Cerebellar cortex (tissue), 1 donor: ENCODE results near the gene KCNMA1.
"Not testable (repeated sequence)": the region's sequence is repeated elsewhere in the genome, so short reads cannot be mapped to it uniquely, and the experiment has no call there.

Experiments used
- DNase-seq: peaks from one replicate; pipeline ENCODE4 v3.0.0-alpha.2; 2015; ENCODE audit warnings: low spot score

The KCNMA1 gene

GRCh38 chr10:77604941-77605351, 32.7 kb downstream of the KCNMA1 start:
- no peak for DNase-seq

- no peak for DNase-seq
Measured at GRCh38 chr10:77604063-77604462, 33.5 kb downstream of the KCNMA1 start.

GRCh38 chr10:77603534-77603927, 34.1 kb downstream of the KCNMA1 start:
- DNase-seq, result no peak

DNA sequence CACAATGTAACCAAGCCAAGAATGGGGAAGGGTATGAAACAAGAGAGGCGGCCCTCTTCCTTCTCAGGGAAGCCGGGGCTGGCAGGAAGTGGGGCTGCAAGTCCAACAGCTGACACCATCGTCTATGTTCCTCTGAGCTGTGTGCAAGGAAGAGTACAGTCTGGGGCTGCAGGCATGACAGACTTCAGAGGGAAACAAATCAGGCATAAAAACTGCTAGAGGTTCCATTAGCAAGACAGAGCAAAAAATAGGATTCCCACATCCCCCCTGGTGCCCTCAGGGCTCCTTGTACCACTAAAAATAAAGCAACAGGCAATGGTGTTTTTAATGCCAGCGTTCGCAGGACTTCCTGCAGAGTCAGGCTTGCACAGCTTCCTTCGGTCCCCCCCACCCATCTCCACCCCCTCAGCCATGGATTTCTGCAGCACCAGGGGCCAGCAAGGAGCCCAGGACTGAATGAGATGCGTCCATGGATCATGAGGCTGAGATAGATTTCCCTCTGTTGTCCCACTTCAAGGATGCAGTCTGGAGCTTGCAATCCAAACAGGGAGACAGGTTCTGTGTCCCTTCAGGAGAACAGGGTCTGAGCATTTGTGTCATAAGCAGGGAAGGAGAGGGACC, 34.6 kb downstream of the KCNMA1 start:
- no peak for DNase-seq

- DNase-seq, result no peak
Measured at GRCh38 chr10:77602231-77602912, 35.2 kb downstream of the KCNMA1 start.

- DNase-seq, result no peak
Measured at GRCh38 chr10:77601488-77601887, 36.1 kb downstream of the KCNMA1 start.

GRCh38 chr10:77600640-77601039, 37.0 kb downstream of the KCNMA1 start:
- no peak for DNase-seq

GRCh38 chr10:77599651-77600050, 38.0 kb downstream of the KCNMA1 start:
- no peak for DNase-seq

DNA sequence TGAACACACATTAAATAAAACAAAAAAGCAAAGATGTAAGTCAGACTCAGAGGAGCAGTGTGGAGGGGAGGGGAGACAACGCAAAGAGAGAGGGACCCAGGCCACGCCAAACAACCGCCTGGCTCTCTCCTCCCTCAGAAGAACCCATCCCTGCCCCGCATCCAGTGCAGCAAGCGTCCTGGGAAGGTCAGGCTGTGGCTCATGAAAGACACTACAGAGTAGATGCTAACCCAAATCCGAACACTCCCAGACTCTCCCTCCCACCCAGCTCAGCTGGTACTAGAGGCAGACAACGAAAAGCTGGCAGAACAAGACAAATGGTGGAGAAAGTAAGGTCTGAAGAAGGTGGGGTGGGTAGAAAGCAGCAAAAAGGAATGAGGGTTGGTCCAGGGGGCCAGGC, 39.0 kb downstream of the KCNMA1 start:
- DNase-seq, result no peak

DNA sequence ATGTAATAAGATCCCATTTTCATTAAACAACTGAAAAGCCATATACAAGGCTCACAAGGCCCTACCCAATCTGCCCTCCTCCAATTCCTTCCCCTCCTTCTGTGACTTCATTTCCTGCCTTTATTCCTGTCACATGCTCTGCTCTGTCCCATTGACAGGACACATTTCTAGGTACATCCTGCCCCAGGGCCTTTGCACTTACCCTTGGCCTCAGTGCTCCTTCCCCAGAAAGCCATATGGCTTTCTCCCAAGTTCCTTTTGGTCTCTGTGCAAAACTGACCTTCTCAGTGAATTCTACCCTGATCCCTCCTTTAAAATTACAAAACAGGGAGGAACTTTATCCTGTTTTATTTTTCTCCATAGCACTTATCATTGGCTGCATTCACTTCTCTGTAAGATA, 40.0 kb downstream of the KCNMA1 start:
- DNase-seq, result no peak

GRCh38 chr10:77594471-77594783, 43.2 kb downstream of the KCNMA1 start:
- DNase-seq, result no peak

GRCh38 chr10:77593771-77594470, 43.7 kb downstream of the KCNMA1 start:
- DNase-seq, result no peak

DNA sequence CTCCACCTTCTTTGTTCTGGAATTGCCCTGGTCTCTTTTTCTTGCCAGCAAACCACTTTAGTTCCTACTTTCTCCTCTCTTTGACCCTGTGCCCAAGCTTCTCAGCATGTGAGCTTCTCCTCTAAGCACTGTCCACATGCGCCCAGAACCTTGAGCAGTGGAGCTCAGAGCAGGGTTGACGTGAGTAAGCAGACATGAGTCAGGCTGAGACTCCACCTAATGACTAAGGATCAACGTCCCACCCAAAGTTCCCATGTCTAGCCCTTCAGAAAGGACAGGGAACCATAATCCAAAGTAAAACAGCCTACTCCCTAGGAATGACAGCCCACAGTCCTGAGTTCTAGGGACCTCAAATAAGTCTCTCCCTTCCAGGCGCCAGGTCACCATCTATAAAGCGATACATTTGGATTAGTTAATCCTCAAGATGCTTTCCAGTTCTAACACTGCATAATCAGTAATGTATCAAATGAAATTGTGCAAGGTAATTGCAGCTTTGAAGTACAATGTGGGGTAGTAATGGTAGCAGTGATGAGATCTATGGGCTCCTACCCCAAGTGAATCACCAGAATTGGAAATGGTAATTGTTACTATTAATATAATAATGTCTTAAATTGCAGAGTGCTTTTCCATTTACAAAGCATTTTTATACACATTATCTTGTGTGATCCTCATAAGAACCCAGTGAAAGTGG, 44.5 kb downstream of the KCNMA1 start:
- DNase-seq, result no peak

DNA sequence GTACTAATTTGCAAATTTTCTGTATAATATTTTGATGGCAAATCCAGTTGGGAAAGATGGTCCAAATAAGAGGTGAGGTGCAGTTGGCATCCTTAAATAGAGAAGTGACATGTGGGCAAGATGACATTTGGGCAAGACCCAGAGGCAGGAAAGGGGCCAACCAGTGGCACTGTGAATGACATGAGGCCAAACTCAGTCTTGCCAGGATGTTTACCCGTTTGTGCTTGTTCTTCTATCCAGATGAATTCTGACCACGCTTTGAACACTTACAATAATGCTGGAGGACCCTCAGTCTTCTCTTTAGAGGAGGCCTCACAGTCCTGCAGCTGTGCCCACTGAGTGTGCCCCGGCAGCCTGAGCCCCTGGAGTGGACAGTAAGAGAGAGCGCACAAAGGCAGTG, 45.1 kb downstream of the KCNMA1 start:
- peak; percentile 23 for DNase-seq

DNA sequence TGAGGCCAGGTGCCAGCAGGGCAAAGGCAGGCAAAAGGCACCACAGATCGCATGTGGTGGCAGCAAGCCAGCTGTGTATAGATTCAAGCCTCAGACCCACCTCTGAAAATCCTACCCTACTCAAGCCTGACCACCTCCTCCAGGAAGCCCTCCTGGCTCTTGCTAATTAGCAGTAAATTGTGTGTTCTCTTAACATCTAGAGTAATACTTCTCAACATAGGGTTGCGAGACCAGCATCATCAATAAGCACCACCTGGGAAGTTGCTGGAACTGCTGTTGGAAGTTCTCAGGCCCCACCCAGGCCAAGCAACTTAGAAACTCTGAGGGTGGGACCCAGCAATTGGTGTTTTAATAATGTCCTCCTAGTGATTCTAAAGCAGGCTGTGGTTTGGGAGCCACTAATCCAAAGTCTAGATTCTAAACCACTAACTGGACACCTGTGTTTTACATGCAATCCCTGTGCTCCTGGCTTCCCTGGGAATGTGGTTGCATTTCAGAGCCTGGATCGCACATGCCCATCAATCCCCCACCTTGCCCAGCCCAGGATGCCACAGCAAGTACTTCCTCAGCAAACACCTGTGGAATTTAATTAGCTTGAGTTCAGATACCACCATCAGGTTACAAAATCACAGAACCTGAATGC, 46.2 kb downstream of the KCNMA1 start:
- no peak for DNase-seq

DNA sequence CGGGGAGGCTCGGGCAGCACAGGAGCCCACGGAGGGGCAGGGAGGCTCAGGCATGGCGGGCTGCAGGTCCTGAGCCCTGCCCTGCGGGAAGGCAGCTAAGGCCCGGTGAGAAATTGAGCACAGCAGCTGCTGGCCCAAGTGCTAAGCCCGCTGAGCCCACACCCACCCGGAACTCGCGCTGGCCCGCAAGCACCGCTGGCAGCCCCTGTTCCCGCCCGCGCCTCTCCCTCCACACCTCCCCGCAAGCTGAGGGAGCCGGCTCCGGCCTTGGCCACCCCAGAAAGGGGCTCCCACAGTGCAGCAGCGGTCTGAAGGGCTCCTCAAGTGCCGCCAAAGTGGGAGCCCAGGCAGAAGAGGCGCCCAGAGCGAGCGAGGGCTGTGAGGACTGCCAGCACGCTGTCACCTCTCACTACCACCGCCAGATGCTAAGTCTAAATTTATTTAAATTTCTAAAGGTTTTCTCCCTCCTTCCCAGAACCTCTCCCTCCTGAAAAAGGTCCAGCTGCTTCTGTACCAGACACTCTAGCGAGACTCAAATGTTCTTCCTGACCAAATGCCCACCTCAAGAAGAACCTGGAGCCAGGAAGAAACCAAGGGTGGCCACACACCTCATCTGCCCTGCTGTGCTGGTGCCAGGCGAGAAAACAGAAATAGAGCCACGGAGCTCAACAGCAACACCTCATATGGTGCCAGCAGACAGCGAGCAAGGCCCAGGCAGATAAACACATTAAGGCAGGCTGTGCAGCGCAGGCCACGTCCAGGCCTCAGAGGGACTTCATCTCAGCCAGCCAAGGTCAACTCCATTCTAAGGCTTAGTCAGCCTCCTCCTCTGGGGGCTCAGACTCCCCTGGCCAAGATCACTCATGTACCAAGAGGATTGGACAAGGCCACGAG, 47.0 kb downstream of the KCNMA1 start:
- no peak for DNase-seq

DNA sequence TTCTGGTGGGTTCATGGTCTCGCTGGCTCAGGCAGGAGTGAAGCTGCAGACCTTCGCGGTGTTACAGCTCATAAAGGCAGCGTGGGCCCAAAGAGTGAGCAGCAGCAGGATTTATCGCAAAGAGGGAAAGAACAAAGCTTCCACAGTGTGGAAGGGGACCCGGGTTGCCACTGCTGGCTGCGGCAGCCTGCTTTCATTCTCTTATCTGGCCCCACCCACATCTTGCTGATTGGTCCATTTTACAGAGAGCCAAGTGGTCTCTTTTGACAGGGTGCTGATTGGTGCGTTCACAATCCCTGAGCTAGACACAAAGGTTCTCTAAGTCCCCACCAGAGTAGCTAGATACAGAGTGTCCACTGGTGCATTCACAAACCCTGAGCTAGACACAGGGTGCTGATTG, 47.9 kb downstream of the KCNMA1 start:
- DNase-seq, result not testable (repeated sequence)

- no peak for DNase-seq
Measured at GRCh38 chr10:77588886-77589285, 48.7 kb downstream of the KCNMA1 start.

GRCh38 chr10:77587416-77587790, 50.2 kb downstream of the KCNMA1 start:
- no peak for DNase-seq

DNA sequence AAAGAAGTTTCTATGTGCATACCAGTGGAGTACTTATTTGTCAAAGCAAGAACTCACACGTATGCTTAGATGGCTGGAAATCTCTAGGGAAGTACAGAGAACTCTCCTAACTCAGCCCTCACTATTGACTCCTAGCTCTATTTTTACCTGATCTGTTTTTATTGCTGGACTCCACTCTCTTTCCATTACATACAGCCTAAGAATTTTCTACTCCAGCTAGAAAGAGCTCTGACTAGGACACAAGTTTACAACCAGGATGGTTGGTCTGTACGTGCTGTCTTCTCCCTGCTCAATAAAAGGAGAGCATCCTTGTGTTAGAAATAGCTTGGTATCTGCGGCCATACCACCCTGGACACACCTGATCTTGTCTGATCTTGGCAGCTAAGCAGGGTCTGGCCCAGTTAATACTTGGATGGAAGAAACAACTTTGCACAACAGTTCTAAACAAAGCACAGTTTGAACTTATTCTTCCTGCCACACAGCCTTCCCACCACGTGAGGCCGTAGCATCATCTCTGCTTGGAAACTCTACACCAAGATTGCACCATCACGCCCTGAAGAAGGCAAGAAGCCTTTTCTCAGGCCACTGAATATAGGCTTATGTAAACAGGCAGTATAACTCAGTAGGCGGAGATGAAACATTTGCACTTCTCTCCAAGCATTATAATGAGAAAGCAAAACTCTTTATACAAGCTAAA, 50.7 kb downstream of the KCNMA1 start:
- no peak for DNase-seq

GRCh38 chr10:77584938-77585337, 52.7 kb downstream of the KCNMA1 start:
- DNase-seq, result no peak
